HCT116 (cell line): ENCODE measurements around the gene DHRS11. TPM values are rescaled to one million over a fixed set of nuclear protein-coding genes. Genes with fewer than 3 reads are reported as not detected.

Source experiments
- ATAC-seq: fragments of 200-7000 bp; cut with Tn5 transposase; 2 replicates; pipeline ENCODE4 v1.9.1; 2020; ENCODE audit warnings: mild to moderate bottlenecking, moderate library complexity
- BruUV-seq: library from RNA; stranded (reverse); fragments of 400-500 nt; replicated peaks from 2 replicates; lab custom pipeline; 2021; lab: Mats Ljungman, UMichigan
- CTCF ChIA-PET: fragments of 300-600 bp; sonication (Branson Sonifier 250); formaldehyde crosslinking; loops from one replicate; lab custom pipeline; 2021; ENCODE audit warnings: antibody characterized with exemption; lab: Charles Lee
- POLR2A ChIA-PET: fragments of 300-600, 350-600 bp; sonication (Branson Sonifier 250); formaldehyde crosslinking; loops from one replicate; lab custom pipeline; 2021; ENCODE audit warnings: antibody characterized with exemption; lab: Charles Lee
- RAD21 ChIA-PET, 2 experiments: fragments of 300-600 bp; sonication (Branson Sonifier 250); formaldehyde crosslinking; loops; one replicate each; lab custom pipeline; 2023; ENCODE audit warnings: low total read pairs in 2 of 2; ENCODE audit not compliant: uncharacterized antibody in 2 of 2, unreplicated experiment in 2 of 2, low non-redundant PET in 1 of 2; lab: Charles Lee
- DNase-seq: peaks from one replicate; pipeline ENCODE4 v3.0.0-alpha.2; 2010; ENCODE audit warnings: low read depth, low spot score
- H2AFZ ChIP-seq: fragments of 200-600 bp; shearing (Covaris generic), sonication (generic); 2 replicates; pipeline ENCODE4 v1.6.1; 2017; ENCODE audit warnings: low read depth, mixed run types, mixed read lengths, antibody characterized with exemption, low read length; ENCODE audit not compliant: poor library complexity, severe bottlenecking
- H3K27ac ChIP-seq: 2 replicates; pipeline ENCODE4 v1.5.1; 2012; ENCODE audit warnings: low read depth, low read length
- H3K27me3 ChIP-seq: fragments of 200-600 bp; sonication (generic); 2 replicates; pipeline ENCODE4 v1.6.1; 2016; ENCODE audit warnings: mixed run types, low read length, mixed read lengths; ENCODE audit not compliant: insufficient read depth
- H3K36me3 ChIP-seq, 2 experiments: fragments of 200-500 bp in 1 of 2; fragments of 200-600 bp in 1 of 2; sonication (Bioruptor generic) in 1 of 2; sonication (generic) in 1 of 2; 2 replicates each; pipeline versions ENCODE4 v1.5.1 to v1.6.1; 2014 to 2016; ENCODE audit warnings: low read length in 2 of 2, inconsistent platforms in 1 of 2, mixed read lengths in 1 of 2, mixed run types in 1 of 2; ENCODE audit not compliant: insufficient read depth in 2 of 2, control insufficient read depth in 1 of 2
- H3K4me1 ChIP-seq, 2 experiments: fragments of 200-600 bp in 1 of 2; sonication (generic) in 1 of 2; 2 replicates each; pipeline versions ENCODE4 v1.5.1 to v1.6.1; 2012 to 2017; ENCODE audit warnings: low read length in 2 of 2, inconsistent platforms in 1 of 2, mild to moderate bottlenecking in 1 of 2, mixed read lengths in 1 of 2, mixed run types in 1 of 2, moderate library complexity in 1 of 2; ENCODE audit not compliant: insufficient read depth in 2 of 2, control insufficient read depth in 1 of 2
- H3K4me2 ChIP-seq: fragments of 200-600 bp; sonication (generic); 2 replicates; pipeline ENCODE4 v1.6.1; 2017; ENCODE audit warnings: mixed run types, low read length, mixed read lengths
- H3K4me3 ChIP-seq, 2 experiments: fragments of 200-600 bp in 1 of 2; sonication (generic) in 1 of 2; replicated peaks in 1 of 2; 2 replicates each; pipeline ENCODE4 v1.5.1; 2011 to 2016; ENCODE audit warnings: low read length in 2 of 2, control low read depth in 1 of 2, low read depth in 1 of 2, mild to moderate bottlenecking in 1 of 2, mixed read lengths in 1 of 2, mixed run types in 1 of 2
- H3K79me2 ChIP-seq: fragments of 200-600 bp; sonication (generic); 2 replicates; pipeline ENCODE4 v1.6.1; 2017; ENCODE audit warnings: mild to moderate bottlenecking, mixed run types, low read length, moderate library complexity, mixed read lengths; ENCODE audit not compliant: insufficient read depth
- H3K9ac ChIP-seq: fragments of 200-600 bp; sonication (generic); 2 replicates; pipeline ENCODE4 v1.6.1; 2016; ENCODE audit warnings: low read length, mixed read lengths
- H3K9me2 ChIP-seq: fragments of 200-600 bp; sonication (generic), shearing (Covaris generic); 2 replicates; pipeline ENCODE4 v1.6.1; 2017; ENCODE audit warnings: mixed run types, mild to moderate bottlenecking, moderate library complexity; ENCODE audit not compliant: insufficient read depth
- H3K9me3 ChIP-seq, 2 experiments: fragments of 200-500 bp in 1 of 2; fragments of 200-600 bp in 1 of 2; sonication (Bioruptor generic) in 1 of 2; sonication (generic) in 1 of 2; 2 replicates each; pipeline ENCODE4 v1.6.1; 2014 to 2017; ENCODE audit warnings: low read length in 2 of 2, mixed read lengths in 2 of 2, inconsistent platforms in 1 of 2, low read depth in 1 of 2, mild to moderate bottlenecking in 1 of 2, mixed run types in 1 of 2, moderate library complexity in 1 of 2; ENCODE audit not compliant: control insufficient read depth in 1 of 2, insufficient read depth in 1 of 2
- H4K20me1 ChIP-seq: fragments of 200-600 bp; sonication (generic), shearing (Covaris generic); 2 replicates; pipeline ENCODE4 v1.6.1; 2017; ENCODE audit warnings: mixed run types, mild to moderate bottlenecking, moderate library complexity; ENCODE audit not compliant: insufficient read depth
- CBX3 ChIP-seq: IDR thresholded peaks from 2 replicates; pipeline ENCODE4 v1.6.1; 2012; ENCODE audit warnings: low read depth
- CTCF ChIP-seq, 3 experiments: fragments of 200-600 bp in 1 of 3; sonication (generic) in 1 of 3; IDR thresholded peaks in 2 of 3; conservative IDR thresholded peaks in 1 of 3; 2 replicates each; pipeline ENCODE4 v1.5.1; 2012 to 2017; ENCODE audit warnings: low read depth in 2 of 3, low read length in 2 of 3, antibody characterized with exemption in 1 of 3, borderline replicate concordance in 1 of 3, control low read depth in 1 of 3, mild to moderate bottlenecking in 1 of 3, mixed read lengths in 1 of 3, mixed run types in 1 of 3, moderate library complexity in 1 of 3; ENCODE audit not compliant: insufficient read depth in 1 of 3
- EGR1 ChIP-seq: IDR thresholded peaks from 2 replicates; pipeline ENCODE4 v1.6.1; 2012; ENCODE audit warnings: low read depth
- JUND ChIP-seq: IDR thresholded peaks from 2 replicates; pipeline ENCODE4 v1.6.1; 2012
- POLR2A ChIP-seq: IDR thresholded peaks from 2 replicates; pipeline ENCODE4 v1.7.0; 2011; ENCODE audit warnings: borderline replicate concordance; ENCODE audit not compliant: insufficient read depth, insufficient read length; ENCODE audit errors: extremely low read depth
- POLR2AphosphoS5 ChIP-seq: IDR thresholded peaks from 2 replicates; pipeline ENCODE4 v1.6.1; 2011; ENCODE audit warnings: mild to moderate bottlenecking, low read depth, low read length, moderate library complexity
- RAD21 ChIP-seq: IDR thresholded peaks from 2 replicates; pipeline ENCODE4 v1.6.1; 2012; ENCODE audit warnings: low read depth, mild to moderate bottlenecking
- REST ChIP-seq: IDR thresholded peaks from 2 replicates; pipeline ENCODE4 v1.6.1; 2012; ENCODE audit warnings: low read depth
- SIN3A ChIP-seq: IDR thresholded peaks from 2 replicates; pipeline ENCODE4 v1.6.1; 2012; ENCODE audit warnings: low read depth
- SRF ChIP-seq: IDR thresholded peaks from 2 replicates; pipeline ENCODE4 v1.6.1; 2012; ENCODE audit warnings: low read depth
- TCF7L2 ChIP-seq: IDR thresholded peaks from 2 replicates; pipeline ENCODE4 v1.7.0; 2011; ENCODE audit warnings: borderline replicate concordance, inconsistent platforms; ENCODE audit not compliant: insufficient read depth, insufficient read length; ENCODE audit errors: extremely low read depth
- YY1 ChIP-seq: IDR thresholded peaks from 2 replicates; pipeline ENCODE4 v1.6.1; 2011; ENCODE audit warnings: low read length, low read depth, moderate library complexity, mild to moderate bottlenecking; ENCODE audit not compliant: insufficient replicate concordance; ENCODE audit errors: extremely low read depth
- intact Hi-C: fragments of 100-400 bp; cut with micrococcal nuclease; formaldehyde crosslinking; loops from 2 replicates; pipeline ENCODE4 v1.10.0; 2022
- total RNA-seq: library from RNA; stranded (reverse); gene quantifications from one replicate; pipeline ENCODE4 v1.2.1, GENCODE V29; 2021; ENCODE audit not compliant: unreplicated experiment
- TF ChIP-seq, protein P1 (sequence below): IDR thresholded peaks from 2 replicates; pipeline ENCODE4 v1.6.1; 2012
- TF ChIP-seq, protein P2 (sequence below): IDR thresholded peaks from 2 replicates; pipeline ENCODE4 v1.6.1; 2012

The DHRS11 gene
- total RNA-seq, 1 experiment from 2014 or later = 21.5 TPM

DNA sequence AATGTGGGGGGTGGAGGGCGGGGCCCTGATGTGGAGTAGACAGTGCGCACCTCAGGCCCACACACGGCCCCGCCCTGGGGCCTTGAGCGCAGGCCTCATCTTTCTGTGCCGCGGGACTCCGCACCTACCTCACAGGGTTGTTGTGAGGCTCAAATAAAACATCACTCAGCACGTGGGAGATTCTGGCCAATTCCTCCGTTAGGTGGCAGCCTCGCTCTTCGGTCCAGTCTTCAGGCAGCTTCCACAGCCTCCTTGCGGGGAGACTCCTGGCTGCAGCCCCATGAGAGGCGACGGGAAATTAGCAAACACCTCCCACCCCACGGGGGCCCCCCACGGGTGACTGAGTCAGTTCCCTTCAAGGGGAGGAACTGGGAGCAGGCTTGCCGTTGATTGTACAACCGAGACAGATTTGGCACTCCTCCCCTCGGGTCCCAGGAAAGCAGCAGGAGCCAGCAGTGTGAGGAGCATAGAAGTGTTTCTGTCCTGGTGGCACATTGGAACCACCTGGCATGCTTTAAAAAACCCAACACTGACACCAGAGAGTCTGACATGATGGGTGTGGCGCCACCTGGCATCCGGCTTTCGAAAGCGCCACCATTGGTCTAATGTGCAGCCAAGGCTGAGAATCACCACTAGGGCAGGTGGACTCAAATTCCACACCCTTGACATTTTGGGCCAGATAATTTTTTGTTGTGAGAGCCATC, 17.3 kb downstream of the DHRS11 start:
- Histone ChIP-seq H3K9ac (peak overlapping the region; percentile 16; the same call in 1 of the 2 replicates), H3K9me2 (no peaks in the 10 kb centered on the region), H3K27me3 (no peaks in the 10 kb centered on the region), H2AFZ (no peak overlapping the region), H4K20me1 (no peaks in the 10 kb centered on the region), H3K4me3 (no peak overlapping the region), H3K4me1 (peaks cover 17 to 31% of the 10 kb centered on the region in 2 experiments; a peak in 3 of 4 replicates), H3K36me3 (peaks cover 0 to 12% of the 10 kb centered on the region in 2 experiments; a peak in 1 of 4 replicates), H3K9me3 (no peaks in the 10 kb centered on the region), H3K4me2 (peak overlapping the region; percentile 49), H3K27ac (peak overlapping the region; percentile 58), H3K79me2 (peaks cover 23% of the 10 kb centered on the region)
- no peak for TF ChIP-seq TCF7L2
- TF ChIP-seq CTCF (IDR thresholded peaks at IDR 0.05 in 2 of 3, conservative IDR thresholded peaks at IDR 0.05 in 1 of 3; ENCODE audit: borderline replicate concordance in 1 of 3, insufficient read depth in 1 of 3, low read depth in 2 of 3, low read length in 2 of 3) = peak; percentile 54 to 64 (median 59)
- TF ChIP-seq, protein P1, sequence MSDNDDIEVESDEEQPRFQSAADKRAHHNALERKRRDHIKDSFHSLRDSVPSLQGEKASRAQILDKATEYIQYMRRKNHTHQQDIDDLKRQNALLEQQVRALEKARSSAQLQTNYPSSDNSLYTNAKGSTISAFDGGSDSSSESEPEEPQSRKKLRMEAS = peak; percentile 77
- TF ChIP-seq SRF = no peak
- no peak for TF ChIP-seq POLR2AphosphoS5
- TF ChIP-seq CBX3 = peak; percentile 62
- TF ChIP-seq YY1 = peak; percentile 35
- peak; percentile 38; the same call in 1 of the 2 replicates for TF ChIP-seq RAD21
- TF ChIP-seq SIN3A = no peak
- no peak for TF ChIP-seq EGR1
- TF ChIP-seq REST = no peak
- no peak for TF ChIP-seq JUND
- TF ChIP-seq, protein P2, sequence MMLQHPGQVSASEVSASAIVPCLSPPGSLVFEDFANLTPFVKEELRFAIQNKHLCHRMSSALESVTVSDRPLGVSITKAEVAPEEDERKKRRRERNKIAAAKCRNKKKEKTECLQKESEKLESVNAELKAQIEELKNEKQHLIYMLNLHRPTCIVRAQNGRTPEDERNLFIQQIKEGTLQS = no peak
- no peak for TF ChIP-seq POLR2A
- ChIA-PET CTCF (no interaction called here), RAD21 (no interaction called here), POLR2A (no interaction called here)
- intact Hi-C loops = no loop called here
- no TSS peak for BruUV-seq
- DNase-seq (peak; percentile 31), ATAC-seq (peak; percentile 85)
